AG08395 (cell line): ENCODE measurements around the gene ARHGEF40.
A peak's percentile ranks its signal among the peaks of the same experiment; 100 is the strongest.

Experiments
- DNase-seq: peaks from one replicate; pipeline ENCODE4 v3.0.0; 2012; ENCODE audit warnings: mixed read lengths, low spot score

The ARHGEF40 gene

DNA sequence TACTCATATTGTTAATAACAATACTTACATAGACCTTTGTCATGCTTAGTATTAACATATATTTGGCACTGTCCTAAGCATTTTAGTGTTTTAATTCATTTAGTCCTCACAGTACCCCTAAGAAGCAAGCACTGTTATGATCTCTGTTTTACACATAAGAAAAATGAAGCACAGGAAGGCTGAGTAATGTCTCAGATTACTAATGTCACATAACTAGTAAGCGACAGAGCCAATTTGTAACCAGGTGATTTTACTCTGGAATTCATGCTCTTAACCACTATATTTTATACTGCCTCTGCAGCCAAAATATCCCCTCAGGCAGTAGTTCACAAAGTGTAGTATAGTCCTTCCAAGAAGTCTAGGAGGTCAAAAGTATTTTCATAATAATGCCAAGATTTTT is 51.0 kb downstream of the ARHGEF40 start:
- no peak for DNase-seq

DNA sequence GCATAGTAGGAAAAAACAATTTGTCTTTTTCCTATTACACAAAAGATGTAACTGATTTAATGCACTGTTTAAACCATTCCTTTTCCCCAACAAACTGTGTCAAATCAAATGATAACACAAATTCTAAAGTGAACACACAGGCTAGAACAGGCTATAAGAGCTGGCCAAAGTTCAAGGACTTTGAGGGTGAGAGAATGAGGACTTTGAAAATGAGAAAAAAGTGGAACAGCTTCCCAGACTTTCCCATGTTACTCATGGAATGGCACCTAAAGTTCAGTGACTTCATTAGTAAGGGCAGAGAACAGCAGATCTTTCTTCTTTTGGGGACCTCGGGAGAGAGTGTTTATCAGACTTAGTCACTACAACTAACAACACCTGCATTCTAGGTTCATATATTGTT is 53.3 kb downstream of the ARHGEF40 start:
- DNase-seq = no peak

DNA sequence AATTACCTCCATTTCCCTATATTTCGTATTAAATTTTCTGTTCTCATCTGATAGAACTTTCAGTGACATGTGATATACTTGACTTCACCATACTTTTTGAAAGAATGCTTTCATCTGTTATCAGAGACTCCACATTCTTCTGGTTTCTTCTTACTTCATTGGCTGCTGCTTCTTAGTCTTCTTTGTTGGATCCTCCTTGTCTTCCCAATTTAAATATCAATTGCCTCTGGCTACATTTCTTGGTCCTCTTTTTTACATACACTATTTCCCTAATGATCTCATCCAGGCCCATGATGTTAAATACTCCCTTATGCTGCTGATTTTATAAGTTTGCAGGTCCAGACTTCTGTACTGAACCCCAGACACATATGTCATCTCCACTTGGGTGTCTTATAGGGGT is 63.8 kb downstream of the ARHGEF40 start:
- DNase-seq = no peak

DNA sequence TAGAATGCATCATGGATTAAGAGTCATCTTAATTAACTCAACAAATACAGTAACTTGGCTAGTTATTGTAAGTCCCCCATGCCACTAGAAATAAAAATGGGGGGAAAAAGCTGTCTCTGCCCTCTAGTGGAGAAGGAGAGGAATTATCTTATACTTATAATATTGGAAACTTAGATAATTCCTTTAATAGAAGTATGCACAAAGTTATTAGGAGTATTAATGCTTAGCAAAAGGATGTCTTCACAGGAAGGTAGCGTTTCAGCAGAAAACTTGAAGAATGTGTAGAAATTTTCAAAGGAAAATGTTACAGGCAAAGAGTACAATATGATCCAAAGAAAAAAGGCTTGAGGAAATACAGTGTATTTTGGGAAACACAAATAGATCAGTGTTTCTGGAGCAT is 65.9 kb downstream of the ARHGEF40 start:
- DNase-seq = peak; percentile 44
